Loucy (cell line): ENCODE measurements around the gene SUN5.

Source experiments
- EZH2phosphoT487 ChIP-seq: fragments of 200-600 bp; IDR thresholded peaks from 2 replicates; pipeline ENCODE4 v1.6.1; 2018; ENCODE audit warnings: antibody characterized with exemption, mild to moderate bottlenecking, moderate library complexity, borderline replicate concordance
- TF ChIP-seq, protein P1 (sequence below): fragments of 200-600 bp; sonication (generic); conservative IDR thresholded peaks from 2 replicates; pipeline ENCODE4 v1.5.1; 2014; ENCODE audit warnings: mild to moderate bottlenecking, antibody characterized with exemption, low read length

DNA sequence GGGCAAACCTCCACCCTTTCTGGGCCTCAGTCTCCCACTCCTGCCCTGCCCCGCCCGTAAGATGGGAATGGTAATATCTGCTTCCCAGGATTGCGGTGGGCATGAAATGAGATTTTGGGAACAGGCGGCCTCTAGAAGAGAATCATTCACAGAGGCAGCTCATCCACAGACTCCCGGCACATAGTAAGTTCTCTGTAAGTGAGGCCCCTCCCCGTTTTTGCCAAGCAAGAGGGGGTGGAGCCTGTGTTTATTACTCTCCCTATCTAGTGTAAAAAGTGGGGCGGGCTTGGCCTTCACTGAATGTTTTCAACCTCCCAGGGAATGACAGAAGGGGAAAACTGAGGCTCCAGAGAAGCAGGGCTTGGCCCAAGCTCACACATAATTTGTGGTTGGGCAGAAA lies 20.0 kb downstream of the SUN5 start:
- TF ChIP-seq, protein P1, sequence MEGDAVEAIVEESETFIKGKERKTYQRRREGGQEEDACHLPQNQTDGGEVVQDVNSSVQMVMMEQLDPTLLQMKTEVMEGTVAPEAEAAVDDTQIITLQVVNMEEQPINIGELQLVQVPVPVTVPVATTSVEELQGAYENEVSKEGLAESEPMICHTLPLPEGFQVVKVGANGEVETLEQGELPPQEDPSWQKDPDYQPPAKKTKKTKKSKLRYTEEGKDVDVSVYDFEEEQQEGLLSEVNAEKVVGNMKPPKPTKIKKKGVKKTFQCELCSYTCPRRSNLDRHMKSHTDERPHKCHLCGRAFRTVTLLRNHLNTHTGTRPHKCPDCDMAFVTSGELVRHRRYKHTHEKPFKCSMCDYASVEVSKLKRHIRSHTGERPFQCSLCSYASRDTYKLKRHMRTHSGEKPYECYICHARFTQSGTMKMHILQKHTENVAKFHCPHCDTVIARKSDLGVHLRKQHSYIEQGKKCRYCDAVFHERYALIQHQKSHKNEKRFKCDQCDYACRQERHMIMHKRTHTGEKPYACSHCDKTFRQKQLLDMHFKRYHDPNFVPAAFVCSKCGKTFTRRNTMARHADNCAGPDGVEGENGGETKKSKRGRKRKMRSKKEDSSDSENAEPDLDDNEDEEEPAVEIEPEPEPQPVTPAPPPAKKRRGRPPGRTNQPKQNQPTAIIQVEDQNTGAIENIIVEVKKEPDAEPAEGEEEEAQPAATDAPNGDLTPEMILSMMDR: no peak
- no peak for TF ChIP-seq EZH2phosphoT487
